HepG2 (cell line): ENCODE data around the gene NDUFA13. TPM values are rescaled to one million over a fixed set of nuclear protein-coding genes. Genes with fewer than 3 reads are reported as not detected.

Experiments used
- ATAC-seq: fragments of 200-7000 bp; cut with Tn5 transposase; 3 replicates; pipeline ENCODE4 v1.9.1; 2020; ENCODE audit warnings: mild to moderate bottlenecking, moderate library complexity
- BruUV-seq: library from RNA; stranded (reverse); fragments of 400-500 nt; replicated peaks from 2 replicates; lab custom pipeline; 2021; lab: Mats Ljungman, UMichigan
- CTCF ChIA-PET: fragments of 300-600 bp; formaldehyde crosslinking; extraction: SDS; loops from one replicate; lab custom pipeline; 2021; ENCODE audit warnings: low total read pairs, inconsistent platforms, low intra/inter-chr PET ratio; lab: Yijun Ruan, JAX
- POLR2A ChIA-PET: fragments of 350-600 bp; sonication (Branson Sonifier 250); formaldehyde crosslinking; loops from one replicate; lab custom pipeline; 2020; ENCODE audit warnings: antibody characterized with exemption, inconsistent platforms; lab: Yijun Ruan, JAX
- DNase-seq: peaks from one replicate; pipeline ENCODE4 v3.0.0-alpha.2; 2015; ENCODE audit warnings: low spot score
- FAIRE-seq: peaks from 3 replicates; lab custom pipeline; 2011; peaks lifted over from hg19 to GRCh38; lab: Jason Lieb, UNC
- H2AFZ ChIP-seq: one replicate; pipeline ENCODE4 v1.6.1; 2011; ENCODE audit warnings: low read length, inconsistent platforms
- H3K27ac ChIP-seq: fragments of 300-600 bp; 3 replicates; pipeline ENCODE4 v1.8.0; 2011; ENCODE audit warnings: mixed run types, mild to moderate bottlenecking, mixed read lengths, low read length, inconsistent platforms; ENCODE audit not compliant: insufficient read depth; ENCODE audit errors: extremely low read length
- H3K27me3 ChIP-seq, 2 experiments: fragments of 200-600 bp in 1 of 2; 2 replicates in 1 of 2; 3 replicates in 1 of 2; pipeline versions ENCODE4 v1.6.0 to v1.8.0; 2011; ENCODE audit warnings: low read length in 2 of 2, mild to moderate bottlenecking in 2 of 2, moderate library complexity in 2 of 2, inconsistent platforms in 1 of 2; ENCODE audit not compliant: insufficient read depth in 2 of 2, control insufficient read depth in 1 of 2
- H3K36me3 ChIP-seq, 2 experiments: fragments of 200-600 bp in 1 of 2; replicated peaks in 1 of 2; 2 replicates in 1 of 2; 3 replicates in 1 of 2; pipeline versions ENCODE4 v1.5.1 to v1.8.0; 2011; ENCODE audit warnings: low read length in 2 of 2, inconsistent platforms in 1 of 2; ENCODE audit not compliant: insufficient read depth in 2 of 2, control insufficient read depth in 1 of 2
- H3K4me1 ChIP-seq: 2 replicates; pipeline ENCODE4 v1.5.1; 2012; ENCODE audit warnings: low read length, inconsistent platforms; ENCODE audit not compliant: insufficient read depth
- H3K4me2 ChIP-seq: 2 replicates; pipeline ENCODE4 v1.6.0; 2011; ENCODE audit warnings: low read depth, low read length, inconsistent platforms
- H3K4me3 ChIP-seq, 3 experiments: fragments of 200-600 bp in 1 of 3; sonication (generic), shearing (Covaris generic) in 1 of 3; replicated peaks in 1 of 3; 2 replicates each; pipeline ENCODE4 v1.5.1; 2011 to 2016; ENCODE audit warnings: low read length in 3 of 3, inconsistent platforms in 2 of 3, low read depth in 2 of 3, mild to moderate bottlenecking in 2 of 3, control low read depth in 1 of 3, mixed read lengths in 1 of 3; ENCODE audit not compliant: insufficient read depth in 1 of 3
- H3K79me2 ChIP-seq: one replicate; pipeline ENCODE4 v1.6.1; 2011; ENCODE audit warnings: low read length, inconsistent platforms; ENCODE audit not compliant: insufficient read depth
- H3K9ac ChIP-seq: 2 replicates; pipeline ENCODE4 v1.6.0; 2011; ENCODE audit warnings: mild to moderate bottlenecking, low read depth, low read length, inconsistent platforms; ENCODE audit not compliant: insufficient read depth
- H3K9me3 ChIP-seq: 2 replicates; pipeline ENCODE4 v1.5.1; 2012; ENCODE audit warnings: mild to moderate bottlenecking, low read length
- H4K20me1 ChIP-seq: 2 replicates; pipeline ENCODE4 v1.6.0; 2011; ENCODE audit warnings: inconsistent platforms, mild to moderate bottlenecking, low read length, moderate library complexity; ENCODE audit not compliant: insufficient read depth
- HOXA7 ChIP-seq: sonication (generic); formaldehyde crosslinking; IDR thresholded peaks from 2 replicates; pipeline ENCODE4 v1.8.1; 2022; ENCODE audit warnings: mild to moderate bottlenecking, missing genetic modification reagents, moderate library complexity
- IRF2 ChIP-seq: IDR thresholded peaks from 2 replicates; pipeline ENCODE4 v1.6.1; 2018; ENCODE audit warnings: missing genetic modification reagents, missing compliant biosample characterization
- KDM1A ChIP-seq: IDR thresholded peaks from 2 replicates; pipeline ENCODE4 v1.6.1; 2016; ENCODE audit warnings: missing compliant biosample characterization
- RARA ChIP-seq: IDR thresholded peaks from 2 replicates; pipeline ENCODE4 v1.6.1; 2016; ENCODE audit warnings: missing genetic modification reagents, missing compliant biosample characterization
- SP5 ChIP-seq: IDR thresholded peaks from 2 replicates; pipeline ENCODE4 v1.6.1; 2016; ENCODE audit warnings: low read depth, borderline replicate concordance
- SSRP1 ChIP-seq: IDR thresholded peaks from 2 replicates; pipeline ENCODE4 v1.6.1; 2016; ENCODE audit warnings: control low read depth
- THAP9 ChIP-seq: sonication (generic); formaldehyde crosslinking; IDR thresholded peaks from 2 replicates; pipeline ENCODE4; 2020; ENCODE audit warnings: missing genetic modification reagents, mild to moderate bottlenecking, borderline replicate concordance
- TRIM22 ChIP-seq: fragments of 450-650 bp; IDR thresholded peaks from 2 replicates; pipeline ENCODE4 v1.6.1; 2017
- ZNF235 ChIP-seq: sonication (generic); formaldehyde crosslinking; IDR thresholded peaks from 2 replicates; pipeline ENCODE4 v1.8.1; 2023; ENCODE audit warnings: mild to moderate bottlenecking, missing genetic modification reagents, borderline replicate concordance
- ZNF256 ChIP-seq: sonication (generic); formaldehyde crosslinking; conservative IDR thresholded peaks from 2 replicates; pipeline ENCODE4 v1.4.0; 2020; ENCODE audit warnings: missing genetic modification reagents
- ZNF777 ChIP-seq: sonication (generic); formaldehyde crosslinking; IDR thresholded peaks from 2 replicates; pipeline ENCODE4 v1.4.0; 2020; ENCODE audit warnings: missing genetic modification reagents
- WGBS: methylation state at CpG from one replicate; pipeline ENCODE4 v1.1.6; 2017; ENCODE audit warnings: low lambda C conversion rate; 5-methylcytosine and 5-hydroxymethylcytosine counted together
- in situ Hi-C: cut with HindIII; loops from 2 replicates; pipeline ENCODE4 v1.10.0; 2017; ENCODE audit warnings: low pct_unique_long_range_greater_than_20kb; ENCODE audit not compliant: extremely low pct_ligation_motif_present
- intact Hi-C: fragments of 100-400 bp; cut with micrococcal nuclease; formaldehyde crosslinking; loops from one replicate; pipeline ENCODE4 v1.10.0; 2022; ENCODE audit not compliant: unreplicated experiment
- polyA plus RNA-seq, 8 experiments: library from polyadenylated mRNA; depleted of rRNA in 3 of 8; stranded (reverse) in 7 of 8; unstranded in 1 of 8; fragments of >200 nt; fragmentation: Illumina TruSeq in 4 of 8; extraction: Trizol in 4 of 8; gene quantifications; 2 replicates each; pipeline versions ENCODE4 v1.2.1 to v1.2.3, GENCODE V29; 2011 to 2016; ENCODE audit warnings: low read depth in 4 of 8, missing spikeins in 1 of 8, mixed read lengths in 1 of 8; ENCODE audit not compliant: insufficient read depth in 1 of 8
- total RNA-seq, 5 experiments: library from RNA; depleted of rRNA; stranded (reverse); fragments of >200 nt; fragmentation: Illumina TruSeq; extraction: Trizol; gene quantifications; 2 replicates each; pipeline ENCODE4 v1.2.3, GENCODE V29; 2016; ENCODE audit warnings: low read depth in 1 of 5

The NDUFA13 gene
- total and polyA plus RNA-seq, 2 of the 13 experiments (the other 11 are each of a cell fraction or from before 2014, with no cell fraction given): 337 to 366 TPM

- POLR2A ChIA-PET: no interaction called here
- no peaks in the 10 kb centered on the region for H3K79me2 ChIP-seq
- no peak overlapping the region for H3K27ac ChIP-seq
- no peak overlapping the region for H2AFZ ChIP-seq
- ATAC-seq (no peak), DNase-seq (no peak), FAIRE-seq (no peak)
- no peaks in the 10 kb centered on the region for H3K9me3 ChIP-seq
- no peak overlapping the region for H3K4me2 ChIP-seq
- CTCF ChIA-PET: no interaction called here
- no TSS peak for BruUV-seq
- no peaks in the 10 kb centered on the region for H4K20me1 ChIP-seq
- H3K36me3 ChIP-seq: no peaks in the 10 kb centered on the region
- 88% methylated on average over 44 of the region's 75 CpGs for WGBS
- TF ChIP-seq SP5 (CRISPR knock-in tag) (no peak), RARA (CRISPR knock-in tag) (no peak), ZNF235 (no peak), KDM1A (CRISPR knock-in tag) (no peak), SSRP1 (CRISPR knock-in tag) (no peak), THAP9 (CRISPR knock-in tag) (no peak), ZNF777 (CRISPR knock-in tag) (no peak), HOXA7 (CRISPR knock-in tag) (no peak), ZNF256 (no peak), IRF2 (CRISPR knock-in tag) (no peak), TRIM22 (no peak)
- intact Hi-C loops (no loop called here), in situ Hi-C loops (loop anchor here (25.0 kb wide), 1 partner anchor 418 kb away; no protein-coding TSS in a partner anchor)
- no peak overlapping the region for H3K4me3 ChIP-seq
- peaks cover 4 to 35% of the 10 kb centered on the region in 2 experiments; a peak in 4 of 5 replicates for H3K27me3 ChIP-seq
- H3K4me1 ChIP-seq: no peaks in the 10 kb centered on the region
- no peak overlapping the region for H3K9ac ChIP-seq
Observed at GRCh38 chr19:19544257-19544953, 28.4 kb downstream of the NDUFA13 start.
